Kidney (tissue), 14 donors: Measurements from ENCODE around the gene ADSS1. TPM values are rescaled to one million over a fixed set of nuclear protein-coding genes. Genes with fewer than 3 reads are reported as not detected.

ENCODE experiments used
- DNase-seq, 5 donors: peaks; one replicate each; pipeline ENCODE4 v3.0.0-alpha.2; 2013 to 2020
- FAIRE-seq: peaks from 2 replicates; lab custom pipeline; 2012; peaks lifted over from hg19 to GRCh38; lab: Jason Lieb, UNC
- H3K27ac ChIP-seq, 2 donors: one replicate each; pipeline ENCODE4 v1.7.0; 2013; ENCODE audit warnings: low read depth in 2 of 2, low read length in 2 of 2, inconsistent platforms in 1 of 2
- H3K27me3 ChIP-seq: one replicate; pipeline ENCODE4 v1.7.1; 2013; ENCODE audit warnings: low read length, inconsistent platforms; ENCODE audit not compliant: control insufficient read depth, insufficient read depth
- H3K36me3 ChIP-seq, 3 donors: one replicate each; pipeline versions ENCODE4 v1.7.0 to v1.7.1; 2013; ENCODE audit warnings: low read length in 3 of 3, control low read depth in 1 of 3, inconsistent platforms in 1 of 3; ENCODE audit not compliant: insufficient read depth in 3 of 3, control insufficient read depth in 2 of 3
- H3K4me1 ChIP-seq, 3 donors: one replicate each; pipeline versions ENCODE4 v1.7.0 to v1.7.1; 2013; ENCODE audit warnings: low read length in 3 of 3, inconsistent platforms in 1 of 3, low read depth in 1 of 3; ENCODE audit not compliant: control insufficient read depth in 2 of 3, insufficient read depth in 2 of 3
- H3K4me3 ChIP-seq, 3 donors: one replicate each; pipeline versions ENCODE4 v1.7.0 to v1.8.1; 2013; ENCODE audit warnings: low read length in 3 of 3, control low read depth in 1 of 3, inconsistent platforms in 1 of 3
- H3K9ac ChIP-seq, 3 donors: one replicate each; pipeline versions ENCODE4 v1.7.0 to v1.7.1; 2013; ENCODE audit warnings: low read length in 3 of 3, control low read depth in 1 of 3, inconsistent platforms in 1 of 3
- H3K9me3 ChIP-seq, 3 donors: one replicate each; pipeline versions ENCODE4 v1.7.0 to v1.7.1; 2013; ENCODE audit warnings: low read length in 3 of 3, control low read depth in 1 of 3, inconsistent platforms in 1 of 3; ENCODE audit not compliant: control insufficient read depth in 2 of 3, insufficient read depth in 1 of 3
- intact Hi-C: fragments of 100-400 bp; cut with DNase I; formaldehyde crosslinking; loops from one replicate; pipeline ENCODE4 v1.11.1; 2022
- polyA plus RNA-seq: library from polyadenylated mRNA; stranded (reverse); fragments of 350-450 nt; fragmentation: Illumina TruSeq; extraction: RNeasy Lipid Tissue Mini Kit (QIAGEN cat#74804); gene quantifications from one replicate; pipeline ENCODE4 v1.2.3, GENCODE V29; 2014; ENCODE audit warnings: low read depth, low replicate concordance; ENCODE audit not compliant: insufficient read depth
- total RNA-seq: library from RNA; stranded (reverse); fragmentation: NEBNext Ultra II Directional; extraction: Animal tissue kit (Norgen Biotek cat#: 25700); gene quantifications from one replicate; pipeline ENCODE4 v1.2.1, GENCODE V29; 2021
- TF ChIP-seq, protein P1 (sequence below): IDR thresholded peaks from 3 replicates; pipeline ENCODE4 v1.5.1; 2012; ENCODE audit warnings: mild to moderate bottlenecking, moderate library complexity, borderline replicate concordance; ENCODE audit not compliant: insufficient read depth; ENCODE audit errors: extremely low read depth
- donor health status: control.
- donor health status: control.
- donor health status: control.
- donor health status: control.
- donor health status: control.
- donor health status: DM: yes; HTN: yes; CAD: no.
- donor health status: Normal renal cell carcinoma (clear cell type).

Gene ADSS1
- total and polyA plus RNA-seq, 2 donors from 2014 or later, result 7.5 to 16.5 TPM

DNA sequence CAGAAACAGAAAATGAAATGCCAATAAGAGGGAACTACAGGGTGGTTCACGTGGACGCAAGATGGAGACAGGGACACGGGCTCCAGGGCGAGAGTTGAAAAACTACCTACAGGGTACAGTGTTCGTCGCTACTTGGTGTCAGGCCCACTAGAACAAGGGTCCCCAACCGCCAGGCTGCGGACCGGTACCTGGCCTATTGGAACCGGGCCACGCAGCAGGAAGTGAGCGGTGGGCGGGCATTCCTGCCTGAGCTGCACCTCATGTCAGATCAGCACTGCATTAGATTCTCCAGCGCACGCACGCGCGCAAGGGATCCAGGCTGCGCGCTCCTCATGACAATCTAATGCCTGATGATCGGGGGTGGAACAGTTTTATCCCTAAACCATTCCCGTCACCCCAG is 19.8 kb upstream of the ADSS1 start:
- no peak for DNase-seq
- peaks cover 0 to 3% (median 3%) of the 10 kb centered on the region in 3 donors for H3K36me3 ChIP-seq
- TF ChIP-seq, protein P1, sequence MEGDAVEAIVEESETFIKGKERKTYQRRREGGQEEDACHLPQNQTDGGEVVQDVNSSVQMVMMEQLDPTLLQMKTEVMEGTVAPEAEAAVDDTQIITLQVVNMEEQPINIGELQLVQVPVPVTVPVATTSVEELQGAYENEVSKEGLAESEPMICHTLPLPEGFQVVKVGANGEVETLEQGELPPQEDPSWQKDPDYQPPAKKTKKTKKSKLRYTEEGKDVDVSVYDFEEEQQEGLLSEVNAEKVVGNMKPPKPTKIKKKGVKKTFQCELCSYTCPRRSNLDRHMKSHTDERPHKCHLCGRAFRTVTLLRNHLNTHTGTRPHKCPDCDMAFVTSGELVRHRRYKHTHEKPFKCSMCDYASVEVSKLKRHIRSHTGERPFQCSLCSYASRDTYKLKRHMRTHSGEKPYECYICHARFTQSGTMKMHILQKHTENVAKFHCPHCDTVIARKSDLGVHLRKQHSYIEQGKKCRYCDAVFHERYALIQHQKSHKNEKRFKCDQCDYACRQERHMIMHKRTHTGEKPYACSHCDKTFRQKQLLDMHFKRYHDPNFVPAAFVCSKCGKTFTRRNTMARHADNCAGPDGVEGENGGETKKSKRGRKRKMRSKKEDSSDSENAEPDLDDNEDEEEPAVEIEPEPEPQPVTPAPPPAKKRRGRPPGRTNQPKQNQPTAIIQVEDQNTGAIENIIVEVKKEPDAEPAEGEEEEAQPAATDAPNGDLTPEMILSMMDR, result no peak
- intact Hi-C loops, result loop anchor here (5.0 kb wide), 1 partner anchor 52 kb away; no protein-coding TSS in a partner anchor
- no peak overlapping the region for H3K4me3 ChIP-seq
- no peaks in the 10 kb centered on the region for H3K4me1 ChIP-seq
- FAIRE-seq, result no peak
- H3K27ac ChIP-seq, result no peak overlapping the region
- no peaks in the 10 kb centered on the region for H3K27me3 ChIP-seq
- no peaks in the 10 kb centered on the region for H3K9me3 ChIP-seq
- H3K9ac ChIP-seq, result no peak overlapping the region

- TF ChIP-seq, protein P1, result no peak
Observed at GRCh38 chr14:104705340-104706047, 18.5 kb upstream of the ADSS1 start.

GRCh38 chr14:104706733-104707607 is 17.1 kb upstream of the ADSS1 start:
- Histone ChIP-seq H3K9me3 (no peaks in the 10 kb centered on the region), H3K9ac (no peak overlapping the region), H3K27me3 (no peaks in the 10 kb centered on the region), H3K4me1 (no peaks in the 10 kb centered on the region), H3K4me3 (no peak overlapping the region), H3K27ac (no peak overlapping the region), H3K36me3 (peaks cover 2 to 8% (median 7%) of the 10 kb centered on the region in 3 donors)
- TF ChIP-seq, protein P1, result no peak
- FAIRE-seq (no peak), DNase-seq (peak in 2 of 5 donors; percentile 30 to 49)
- intact Hi-C loops, result no loop called here

More at GRCh38 chr14:104705340-104706047, 18.5 kb upstream of the ADSS1 start:
- H3K4me3 ChIP-seq, result no peak overlapping the region
- H3K9ac ChIP-seq, result no peak overlapping the region
- no peak for DNase-seq
- FAIRE-seq, result no peak
- intact Hi-C loops, result no loop called here
- H3K9me3 ChIP-seq, result no peaks in the 10 kb centered on the region
- no peaks in the 10 kb centered on the region for H3K4me1 ChIP-seq
- H3K27me3 ChIP-seq, result no peaks in the 10 kb centered on the region
- no peak overlapping the region for H3K27ac ChIP-seq
- H3K36me3 ChIP-seq, result peaks cover 2 to 6% (median 5%) of the 10 kb centered on the region in 3 donors
